Retinal pigment epithelial cell (primary cell): ENCODE measurements around the gene FADS6.

Experiments
- DNase-seq: peaks from one replicate; pipeline ENCODE4 v3.0.0-alpha.2; 2010; ENCODE audit warnings: low read depth
- H3K4me3 ChIP-seq: 2 replicates; pipeline ENCODE4 v1.5.1; 2011; ENCODE audit warnings: mild to moderate bottlenecking, low read length, control low read depth, moderate library complexity
- CTCF ChIP-seq: conservative IDR thresholded peaks from 2 replicates; pipeline ENCODE4 v1.5.1; 2011; ENCODE audit warnings: low read depth, low read length, control low read depth, inconsistent platforms

The FADS6 gene

GRCh38 chr17:74882517-74883240, 10.8 kb downstream of the FADS6 start:
- DNase-seq = no peak
- no peak for TF ChIP-seq CTCF

GRCh38 chr17:74881073-74881472, 12.4 kb downstream of the FADS6 start:
- H3K4me3 ChIP-seq = no peak overlapping the region
- DNase-seq = no peak
- no peak for TF ChIP-seq CTCF

More at GRCh38 chr17:74882517-74883240, 10.8 kb downstream of the FADS6 start:
- H3K4me3 ChIP-seq = no peak overlapping the region

GRCh38 chr17:74879308-74879707, 14.1 kb downstream of the FADS6 start:
- DNase-seq = no peak
- no peak for TF ChIP-seq CTCF
- H3K4me3 ChIP-seq = no peak overlapping the region

DNA sequence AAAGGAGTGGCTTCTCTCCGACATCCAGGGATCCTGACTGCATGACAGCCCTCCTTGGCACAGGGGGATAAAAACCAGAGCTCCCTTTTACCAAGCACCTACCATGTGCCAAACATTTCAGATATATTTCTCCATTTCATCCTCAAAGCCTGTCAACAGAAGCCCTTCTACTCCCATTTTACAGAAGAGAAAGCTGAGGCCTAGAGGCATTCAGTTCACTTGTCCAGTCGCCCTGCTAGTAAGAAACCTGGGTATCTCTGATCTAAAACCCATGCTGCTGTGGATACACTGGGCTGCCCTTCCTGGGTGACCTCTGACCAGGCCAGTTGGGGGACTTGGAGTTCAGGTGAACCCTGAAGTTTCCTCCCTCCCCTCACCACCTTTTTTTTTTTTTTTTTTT, 14.8 kb downstream of the FADS6 start:
- no peak for DNase-seq
- no peak overlapping the region for H3K4me3 ChIP-seq
- TF ChIP-seq CTCF = no peak

- no peak for TF ChIP-seq CTCF
- H3K4me3 ChIP-seq = no peak overlapping the region
- no peak for DNase-seq
These were observed 15.6 kb downstream of the FADS6 start for GRCh38 chr17:74877592-74878548.

- TF ChIP-seq CTCF = no peak
- no peak overlapping the region for H3K4me3 ChIP-seq
- no peak for DNase-seq
These were observed 17.3 kb downstream of the FADS6 start for GRCh38 chr17:74875977-74876593.
